NT2/D1 (cell line): ENCODE data around the gene CDC42SE2.

Source experiments
- SUZ12 ChIP-seq: IDR thresholded peaks from 2 replicates; pipeline ENCODE4 v1.6.1; 2011; ENCODE audit not compliant: insufficient read length, insufficient read depth; ENCODE audit errors: extremely low read depth
- YY1 ChIP-seq: IDR thresholded peaks from 2 replicates; pipeline ENCODE4 v1.6.1; 2011; ENCODE audit not compliant: insufficient read length, insufficient read depth
- ZNF274 ChIP-seq: IDR thresholded peaks from 2 replicates; pipeline ENCODE4 v1.6.1; 2011; ENCODE audit warnings: mild to moderate bottlenecking, low read depth, low read length

DNA sequence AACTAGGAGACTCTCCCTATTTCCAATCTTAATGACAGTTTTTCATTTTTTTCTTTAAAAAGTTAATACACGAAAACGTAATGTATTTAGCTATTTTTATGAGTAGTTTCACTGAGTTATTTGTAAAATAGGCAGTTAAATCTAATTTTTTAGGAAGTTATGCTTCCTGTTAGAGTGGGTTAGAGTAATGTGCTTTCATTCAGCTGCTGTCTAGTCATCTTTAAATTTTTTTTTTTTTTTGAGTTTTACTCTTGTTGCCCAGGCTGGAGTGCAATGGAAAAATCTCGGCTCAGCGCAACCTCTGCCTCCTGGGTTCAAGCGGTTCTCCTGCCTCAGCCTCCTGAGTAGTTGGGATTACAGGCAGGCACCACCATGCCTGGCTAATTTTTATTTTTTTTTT lies 34.0 kb downstream of the CDC42SE2 start:
- TF ChIP-seq YY1 (no peak), ZNF274 (no peak), SUZ12 (no peak)
